ENCODE data around the gene MANSC1.
"Not testable (repeated sequence)": the region's sequence is repeated elsewhere in the genome, so short reads cannot be mapped to it uniquely, and the experiment has no call there.

Gene MANSC1

GRCh38 chr12:12366701-12367481, 16.8 kb upstream of the MANSC1 start:
- H3K27ac ChIP-seq, result no peak overlapping the region
- DNase-seq (ENCODE audit: low read depth, low spot score), result no peak

- DNase-seq (ENCODE audit: low read depth, low spot score), result no peak
- peak overlapping the region; percentile 13 for H3K27ac ChIP-seq
Observed at GRCh38 chr12:12365931-12366431, 15.9 kb upstream of the MANSC1 start.

GRCh38 chr12:12365446-12365802, 15.4 kb upstream of the MANSC1 start:
- no peak overlapping the region for H3K27ac ChIP-seq

GRCh38 chr12:12364787-12365445, 14.9 kb upstream of the MANSC1 start:
- no peak for DNase-seq (ENCODE audit: low read depth, low spot score)
- no peak overlapping the region for H3K27ac ChIP-seq

More at GRCh38 chr12:12365446-12365802, 15.4 kb upstream of the MANSC1 start:
- no peak for DNase-seq (ENCODE audit: low read depth, low spot score)

- DNase-seq (ENCODE audit: low read depth, low spot score), result no peak
- H3K27ac ChIP-seq, result no peak overlapping the region
Observed at GRCh38 chr12:12358528-12358927, 8.5 kb upstream of the MANSC1 start.

- DNase-seq (ENCODE audit: low read depth, low spot score), result no peak
- peak overlapping the region; percentile 88 for H3K27ac ChIP-seq
Observed at GRCh38 chr12:12357719-12358461, 7.8 kb upstream of the MANSC1 start.

GRCh38 chr12:12356896-12357718, 7.1 kb upstream of the MANSC1 start, which contains the start of gene BORCS5:
Gene BORCS5, plus strand, starts transcription at chr12:12357078. Its CDS starts 374 bp downstream, at chr12:12357452.
- DNase-seq (ENCODE audit: low read depth, low spot score), result peak; percentile 83
- peak within 1 kb of the TSS; percentile 88 for H3K27ac ChIP-seq

GRCh38 chr12:12356467-12356895, 6.4 kb upstream of the MANSC1 start:
- peak overlapping the region; percentile 88 for H3K27ac ChIP-seq
- DNase-seq (ENCODE audit: low read depth, low spot score), result no peak

- H3K27ac ChIP-seq, result no peak overlapping the region
- no peak for DNase-seq (ENCODE audit: low read depth, low spot score)
Observed at GRCh38 chr12:12353807-12354206, 3.8 kb upstream of the MANSC1 start.

GRCh38 chr12:12353276-12353675, 3.2 kb upstream of the MANSC1 start:
- H3K27ac ChIP-seq, result no peak overlapping the region
- no peak for DNase-seq (ENCODE audit: low read depth, low spot score)

- DNase-seq (ENCODE audit: low read depth, low spot score), result not testable (repeated sequence)
- peak overlapping the region; percentile 94 for H3K27ac ChIP-seq
Observed at GRCh38 chr12:12351468-12352185, 1.6 kb upstream of the MANSC1 start.

- peak; percentile 93 for DNase-seq (ENCODE audit: low read depth, low spot score)
- peak overlapping the region; percentile 94 for H3K27ac ChIP-seq
Observed at GRCh38 chr12:12350868-12351463, 924 bp upstream of the MANSC1 start.

- no peak for DNase-seq (ENCODE audit: low read depth, low spot score)
- peak overlapping the region; percentile 91 for H3K27ac ChIP-seq
Observed at GRCh38 chr12:12338527-12339168, 11.4 kb downstream of the MANSC1 start.

GRCh38 chr12:12336511-12336910, 13.5 kb downstream of the MANSC1 start:
- H3K27ac ChIP-seq, result peak overlapping the region; percentile 3

GRCh38 chr12:12336049-12336411, 14.0 kb downstream of the MANSC1 start:
- no peak for DNase-seq (ENCODE audit: low read depth, low spot score)
- peak overlapping the region; percentile 3 for H3K27ac ChIP-seq

More at GRCh38 chr12:12336511-12336910, 13.5 kb downstream of the MANSC1 start:
- no peak for DNase-seq (ENCODE audit: low read depth, low spot score)

- H3K27ac ChIP-seq, result peak overlapping the region; percentile 71
- no peak for DNase-seq (ENCODE audit: low read depth, low spot score)
Observed at GRCh38 chr12:12334367-12335040, 15.5 kb downstream of the MANSC1 start.

GRCh38 chr12:12333407-12334366, 16.4 kb downstream of the MANSC1 start:
- peak; percentile 44 for DNase-seq (ENCODE audit: low read depth, low spot score)

More at GRCh38 chr12:12333407-12334366, 16.4 kb downstream of the MANSC1 start:
- peak overlapping the region; percentile 71 for H3K27ac ChIP-seq

Measured in epithelial cell of prostate (primary cell).